HepG2 (cell line): ENCODE measurements around the gene KSR1. TPM values are rescaled to one million over a fixed set of nuclear protein-coding genes. Genes with fewer than 3 reads are reported as not detected.

Source experiments
- BCL6 ChIP-seq: IDR thresholded peaks from 2 replicates; pipeline ENCODE4 v1.6.1; 2016; ENCODE audit warnings: missing genetic modification reagents, missing compliant biosample characterization
- BCLAF1 ChIP-seq: fragments of 450-650 bp; IDR thresholded peaks from 2 replicates; pipeline ENCODE4 v1.6.1; 2017; ENCODE audit warnings: mild to moderate bottlenecking
- BRD4 ChIP-seq: sonication (generic); formaldehyde crosslinking; IDR thresholded peaks from 2 replicates; pipeline ENCODE4 v1.4.0; 2020; ENCODE audit warnings: missing genetic modification reagents
- HBP1 ChIP-seq: IDR thresholded peaks from 2 replicates; pipeline ENCODE4 v1.6.1; 2016; ENCODE audit warnings: low read depth, control low read depth
- JARID2 ChIP-seq: sonication (generic); formaldehyde crosslinking; IDR thresholded peaks from 2 replicates; pipeline ENCODE4 v1.8.1; 2023; ENCODE audit warnings: missing genetic modification reagents, inconsistent platforms; ENCODE audit not compliant: insufficient replicate concordance
- SOX13 ChIP-seq, 3 experiments: fragments of 450-650 bp in 1 of 3; sonication (generic) in 1 of 3; formaldehyde crosslinking in 1 of 3; IDR thresholded peaks in 2 of 3; conservative IDR thresholded peaks in 1 of 3; 2 replicates each; pipeline versions ENCODE4 v1.5.0 to v1.6.1; 2016 to 2020; ENCODE audit warnings: antibody characterized with exemption in 1 of 3, mild to moderate bottlenecking in 1 of 3, missing compliant biosample characterization in 1 of 3, missing genetic modification reagents in 1 of 3, moderate library complexity in 1 of 3
- ZZZ3 ChIP-seq: sonication (generic); formaldehyde crosslinking; IDR thresholded peaks from 2 replicates; pipeline ENCODE4 v1.4.0; 2020; ENCODE audit warnings: missing genetic modification reagents, mild to moderate bottlenecking, borderline replicate concordance
- polyA plus RNA-seq, 8 experiments: library from polyadenylated mRNA; depleted of rRNA in 3 of 8; stranded (reverse) in 7 of 8; unstranded in 1 of 8; fragments of >200 nt; fragmentation: Illumina TruSeq in 4 of 8; extraction: Trizol in 4 of 8; gene quantifications; 2 replicates each; pipeline versions ENCODE4 v1.2.1 to v1.2.3, GENCODE V29; 2011 to 2016; ENCODE audit warnings: low read depth in 4 of 8, missing spikeins in 1 of 8, mixed read lengths in 1 of 8; ENCODE audit not compliant: insufficient read depth in 1 of 8
- total RNA-seq, 5 experiments: library from RNA; depleted of rRNA; stranded (reverse); fragments of >200 nt; fragmentation: Illumina TruSeq; extraction: Trizol; gene quantifications; 2 replicates each; pipeline ENCODE4 v1.2.3, GENCODE V29; 2016; ENCODE audit warnings: low read depth in 1 of 5
- TF ChIP-seq, protein P1 (sequence below): sonication (generic); formaldehyde crosslinking; IDR thresholded peaks from 2 replicates; pipeline ENCODE4 v1.9.0; 2022; ENCODE audit warnings: low read depth, missing genetic modification reagents

KSR1 gene
- total and polyA plus RNA-seq, 2 of the 13 experiments (the other 11 are each of a cell fraction or from before 2014, with no cell fraction given), result 10.1 to 16.6 TPM

DNA sequence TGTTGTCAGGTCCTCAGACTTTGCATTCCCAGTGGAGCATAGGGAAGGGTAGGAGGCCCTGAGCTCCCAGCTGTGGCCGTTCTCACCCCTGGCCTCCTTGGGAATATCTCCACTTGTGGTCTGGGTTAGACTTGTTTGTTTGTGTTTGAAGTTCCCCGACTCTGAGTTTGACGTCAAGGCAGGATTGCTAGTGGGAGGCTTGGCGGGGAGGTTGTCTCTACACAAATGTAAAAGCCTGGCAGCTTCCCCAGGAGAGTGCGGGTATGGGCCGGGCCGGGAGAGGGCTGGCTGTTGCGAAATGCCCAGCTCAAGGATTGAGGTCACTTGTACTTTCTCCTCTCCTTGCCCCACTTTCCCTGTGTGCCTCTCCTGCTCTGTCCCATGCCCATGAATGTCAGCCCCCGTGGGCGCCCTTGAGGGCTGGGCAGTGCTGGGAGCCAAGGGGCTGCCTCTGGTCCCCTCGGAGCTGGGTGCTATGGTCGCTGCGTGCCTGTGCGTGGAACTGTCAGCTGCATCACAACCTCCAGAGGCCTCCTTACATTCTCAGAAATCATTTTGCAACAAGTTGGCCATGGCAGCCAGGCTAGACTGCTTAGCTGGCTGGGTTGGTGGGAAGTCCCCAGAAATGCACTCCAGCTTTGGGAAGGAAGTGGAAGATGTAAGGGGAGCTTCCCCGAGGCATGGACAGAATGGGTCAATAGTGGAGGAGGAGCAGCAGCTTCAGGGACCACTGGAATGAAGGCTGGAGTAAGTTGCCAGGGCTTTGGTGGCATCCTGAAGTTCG is 84.3 kb downstream of the KSR1 start (continued):
- TF ChIP-seq HBP1 (no peak), ZZZ3 (CRISPR knock-in tag) (no peak), SOX13 (IDR thresholded peaks at IDR 0.05) (no peak), SOX13 (CRISPR knock-in tag; conservative IDR thresholded peaks at IDR 0.05 in 1 of 2, IDR thresholded peaks at IDR 0.05 in 1 of 2) (no peak), BCL6 (CRISPR knock-in tag) (0 out of 2 replicates have a peak, but pooled peaks have one; percentile 29), BRD4 (CRISPR knock-in tag) (no peak), BCLAF1 (no peak), JARID2 (CRISPR knock-in tag) (no peak)
- TF ChIP-seq, protein P1, sequence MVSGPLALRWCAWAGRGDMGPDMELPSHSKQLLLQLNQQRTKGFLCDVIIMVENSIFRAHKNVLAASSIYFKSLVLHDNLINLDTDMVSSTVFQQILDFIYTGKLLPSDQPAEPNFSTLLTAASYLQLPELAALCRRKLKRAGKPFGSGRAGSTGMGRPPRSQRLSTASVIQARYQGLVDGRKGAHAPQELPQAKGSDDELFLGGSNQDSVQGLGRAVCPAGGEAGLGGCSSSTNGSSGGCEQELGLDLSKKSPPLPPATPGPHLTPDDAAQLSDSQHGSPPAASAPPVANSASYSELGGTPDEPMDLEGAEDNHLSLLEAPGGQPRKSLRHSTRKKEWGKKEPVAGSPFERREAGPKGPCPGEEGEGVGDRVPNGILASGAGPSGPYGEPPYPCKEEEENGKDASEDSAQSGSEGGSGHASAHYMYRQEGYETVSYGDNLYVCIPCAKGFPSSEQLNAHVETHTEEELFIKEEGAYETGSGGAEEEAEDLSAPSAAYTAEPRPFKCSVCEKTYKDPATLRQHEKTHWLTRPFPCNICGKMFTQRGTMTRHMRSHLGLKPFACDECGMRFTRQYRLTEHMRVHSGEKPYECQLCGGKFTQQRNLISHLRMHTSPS (CRISPR knock-in tag), result 0 out of 2 replicates have a peak, but pooled peaks have one; percentile 24
